NT2/D1 (cell line): ENCODE measurements around the gene FAM241B.

Experiments
- SUZ12 ChIP-seq: IDR thresholded peaks from 2 replicates; pipeline ENCODE4 v1.6.1; 2011; ENCODE audit not compliant: insufficient read length, insufficient read depth; ENCODE audit errors: extremely low read depth
- YY1 ChIP-seq: IDR thresholded peaks from 2 replicates; pipeline ENCODE4 v1.6.1; 2011; ENCODE audit not compliant: insufficient read length, insufficient read depth
- ZNF274 ChIP-seq: IDR thresholded peaks from 2 replicates; pipeline ENCODE4 v1.6.1; 2011; ENCODE audit warnings: mild to moderate bottlenecking, low read depth, low read length

DNA sequence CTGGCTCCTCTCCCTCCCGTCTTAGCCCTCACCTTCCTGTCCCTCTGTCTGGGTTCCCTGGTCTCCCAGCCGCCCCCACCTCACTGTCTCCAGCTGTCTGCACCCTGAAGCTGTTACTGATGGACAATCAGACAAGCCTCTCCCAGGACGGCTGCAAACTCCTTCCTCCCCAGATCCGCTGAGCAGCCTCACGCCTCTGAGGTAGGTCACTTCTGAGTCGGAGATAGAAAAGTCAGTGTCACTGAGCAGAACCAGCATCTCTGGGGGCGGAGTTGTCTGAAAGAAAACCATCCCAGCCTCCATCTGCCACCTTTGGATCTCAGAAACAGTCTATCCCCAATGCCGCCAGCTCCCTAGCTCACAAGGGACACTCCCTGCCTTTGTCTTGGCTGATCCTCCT is 27.4 kb downstream of the FAM241B start:
- no peak for TF ChIP-seq YY1
- TF ChIP-seq ZNF274: no peak
- no peak for TF ChIP-seq SUZ12
